Testis (tissue), 2 donors: Measurements from ENCODE around the gene ANKRD13D.

Experiments
- POLR2A ChIP-seq: fragments of 450-650 bp; IDR thresholded peaks from one replicate; pipeline ENCODE4 v1.6.1; 2017; ENCODE audit warnings: antibody characterized with exemption, mild to moderate bottlenecking, moderate library complexity
- TF ChIP-seq, protein P1 (sequence below), 3 experiments: fragments of 450-650 bp in 2 of 3; fragments of 200-600 bp in 1 of 3; sonication (generic) in 1 of 3; IDR thresholded peaks; one replicate each; pipeline ENCODE4 v1.5.1; 2016 to 2019; ENCODE audit warnings: antibody characterized with exemption in 3 of 3, mild to moderate bottlenecking in 2 of 3, moderate library complexity in 1 of 3

DNA sequence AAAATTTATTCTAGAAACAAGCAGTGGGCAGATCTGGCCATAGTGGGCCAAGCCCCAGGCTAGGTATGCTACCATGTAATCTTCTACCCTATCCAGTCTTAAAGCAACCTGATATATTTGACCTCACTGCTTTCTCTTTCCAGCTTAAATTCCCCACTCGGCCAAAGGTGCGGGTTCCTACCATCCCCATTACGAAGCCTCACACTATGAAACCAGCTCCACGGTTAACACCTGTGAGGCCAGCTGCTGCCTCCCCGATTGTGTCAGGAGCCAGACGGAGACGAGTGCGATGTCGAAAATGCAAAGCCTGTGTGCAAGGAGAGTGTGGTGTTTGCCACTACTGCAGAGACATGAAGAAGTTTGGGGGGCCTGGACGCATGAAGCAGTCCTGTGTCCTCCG is 44.1 kb upstream of the ANKRD13D start:
- TF ChIP-seq POLR2A = no peak
- TF ChIP-seq, protein P1, sequence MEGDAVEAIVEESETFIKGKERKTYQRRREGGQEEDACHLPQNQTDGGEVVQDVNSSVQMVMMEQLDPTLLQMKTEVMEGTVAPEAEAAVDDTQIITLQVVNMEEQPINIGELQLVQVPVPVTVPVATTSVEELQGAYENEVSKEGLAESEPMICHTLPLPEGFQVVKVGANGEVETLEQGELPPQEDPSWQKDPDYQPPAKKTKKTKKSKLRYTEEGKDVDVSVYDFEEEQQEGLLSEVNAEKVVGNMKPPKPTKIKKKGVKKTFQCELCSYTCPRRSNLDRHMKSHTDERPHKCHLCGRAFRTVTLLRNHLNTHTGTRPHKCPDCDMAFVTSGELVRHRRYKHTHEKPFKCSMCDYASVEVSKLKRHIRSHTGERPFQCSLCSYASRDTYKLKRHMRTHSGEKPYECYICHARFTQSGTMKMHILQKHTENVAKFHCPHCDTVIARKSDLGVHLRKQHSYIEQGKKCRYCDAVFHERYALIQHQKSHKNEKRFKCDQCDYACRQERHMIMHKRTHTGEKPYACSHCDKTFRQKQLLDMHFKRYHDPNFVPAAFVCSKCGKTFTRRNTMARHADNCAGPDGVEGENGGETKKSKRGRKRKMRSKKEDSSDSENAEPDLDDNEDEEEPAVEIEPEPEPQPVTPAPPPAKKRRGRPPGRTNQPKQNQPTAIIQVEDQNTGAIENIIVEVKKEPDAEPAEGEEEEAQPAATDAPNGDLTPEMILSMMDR (IDR thresholded peaks at IDR 0.05) = no peak
